Astrocyte (in vitro differentiated cells and primary cell): Measurements from ENCODE around the gene PCSK4. TPM values are rescaled to one million over a fixed set of nuclear protein-coding genes. Genes with fewer than 3 reads are reported as not detected.

Experiments used
- DNase-seq: peaks from one replicate; pipeline ENCODE4 v3.0.0-alpha.2; 2010; ENCODE audit warnings: low read depth
- FAIRE-seq: peaks from 2 replicates; lab custom pipeline; 2011; peaks lifted over from hg19 to GRCh38; lab: Jason Lieb, UNC
- H2AFZ ChIP-seq: 2 replicates; pipeline ENCODE4 v1.6.0; 2012; ENCODE audit warnings: low read depth, low read length, inconsistent platforms
- H3K27ac ChIP-seq: 2 replicates; pipeline ENCODE4 v1.5.1; 2011; ENCODE audit warnings: low read depth, low read length, inconsistent platforms
- H3K27me3 ChIP-seq: 2 replicates; pipeline ENCODE4 v1.6.0; 2011; ENCODE audit warnings: low read length, inconsistent platforms; ENCODE audit not compliant: insufficient read depth
- H3K36me3 ChIP-seq: 2 replicates; pipeline ENCODE4 v1.5.1; 2011; ENCODE audit warnings: low read length, inconsistent platforms; ENCODE audit not compliant: insufficient read depth
- H3K4me1 ChIP-seq: 2 replicates; pipeline ENCODE4 v1.5.1; 2011; ENCODE audit warnings: low read length, inconsistent platforms; ENCODE audit not compliant: insufficient read depth
- H3K4me2 ChIP-seq: 2 replicates; pipeline ENCODE4 v1.6.0; 2012; ENCODE audit warnings: low read length, inconsistent platforms
- H3K4me3 ChIP-seq: 2 replicates; pipeline ENCODE4 v1.5.1; 2011; ENCODE audit warnings: low read depth, mild to moderate bottlenecking, low read length, inconsistent platforms; ENCODE audit not compliant: insufficient read depth
- H3K79me2 ChIP-seq: 2 replicates; pipeline ENCODE4 v1.6.0; 2012; ENCODE audit warnings: mild to moderate bottlenecking, low read length, inconsistent platforms; ENCODE audit not compliant: insufficient read depth
- H3K9ac ChIP-seq: 2 replicates; pipeline ENCODE4 v1.6.0; 2012; ENCODE audit warnings: mild to moderate bottlenecking, low read length, inconsistent platforms
- H3K9me3 ChIP-seq: 2 replicates; pipeline ENCODE4 v1.5.1; 2012; ENCODE audit warnings: low read depth, mild to moderate bottlenecking, low read length, inconsistent platforms; ENCODE audit not compliant: insufficient read depth
- H4K20me1 ChIP-seq: 2 replicates; pipeline ENCODE4 v1.6.0; 2012; ENCODE audit warnings: low read length, inconsistent platforms; ENCODE audit not compliant: insufficient read depth
- H3K27ac Mint-ChIP-seq: one replicate; pipeline ENCODE4 v1.8.0; 2021; ENCODE audit warnings: mild to moderate bottlenecking, mixed read lengths; ENCODE audit not compliant: unreplicated experiment
- H3K27me3 Mint-ChIP-seq: one replicate; pipeline ENCODE4 v1.8.0; 2021; ENCODE audit warnings: low read depth, mixed read lengths; ENCODE audit not compliant: unreplicated experiment
- H3K36me3 Mint-ChIP-seq: one replicate; pipeline ENCODE4 v1.8.0; 2021; ENCODE audit warnings: low read depth, mixed read lengths; ENCODE audit not compliant: unreplicated experiment
- H3K4me1 Mint-ChIP-seq: one replicate; pipeline ENCODE4 v1.8.0; 2021; ENCODE audit warnings: low read depth, mixed read lengths; ENCODE audit not compliant: unreplicated experiment
- H3K4me3 Mint-ChIP-seq: one replicate; pipeline ENCODE4 v1.8.0; 2021; ENCODE audit warnings: mild to moderate bottlenecking, moderate library complexity, mixed read lengths; ENCODE audit not compliant: unreplicated experiment
- H3K9me3 Mint-ChIP-seq: one replicate; pipeline ENCODE4 v1.8.0; 2021; ENCODE audit warnings: mild to moderate bottlenecking, mixed read lengths; ENCODE audit not compliant: unreplicated experiment
- EZH2 ChIP-seq: IDR thresholded peaks from 2 replicates; pipeline ENCODE4 v1.6.1; 2012; ENCODE audit warnings: mild to moderate bottlenecking, low read length, inconsistent platforms; ENCODE audit not compliant: insufficient read depth
- total RNA-seq: library from RNA; stranded (reverse); gene quantifications from 2 replicates; pipeline ENCODE4 v1.2.1, GENCODE V29; 2021
- TF ChIP-seq, protein P1 (sequence below): IDR thresholded peaks from 2 replicates; pipeline ENCODE4 v1.5.1; 2011; ENCODE audit warnings: low read depth, mild to moderate bottlenecking, inconsistent platforms, low read length, moderate library complexity; ENCODE audit not compliant: insufficient read depth

PCSK4 gene
- total RNA-seq, 1 donor from 2014 or later: 2.7 TPM

- H3K27me3 ChIP-seq: no peaks in the 10 kb centered on the region
- no peak overlapping the region for H2AFZ ChIP-seq
- no peak overlapping the region for H3K4me3 Mint-ChIP-seq
- H3K4me2 ChIP-seq: no peak overlapping the region
- H3K27ac Mint-ChIP-seq: peak overlapping the region; percentile 26
- H3K9me3 Mint-ChIP-seq: no peaks in the 10 kb centered on the region
- H3K4me3 ChIP-seq: no peak overlapping the region
- H3K36me3 ChIP-seq: peaks cover 7% of the 10 kb centered on the region
- H3K27me3 Mint-ChIP-seq: no peaks in the 10 kb centered on the region
- peaks cover 36% of the 10 kb centered on the region for H3K79me2 ChIP-seq
- H3K36me3 Mint-ChIP-seq: peaks cover 9% of the 10 kb centered on the region
- H3K4me1 Mint-ChIP-seq: peaks cover 2% of the 10 kb centered on the region
- no peak for FAIRE-seq
- no peak for TF ChIP-seq EZH2
- TF ChIP-seq, protein P1, sequence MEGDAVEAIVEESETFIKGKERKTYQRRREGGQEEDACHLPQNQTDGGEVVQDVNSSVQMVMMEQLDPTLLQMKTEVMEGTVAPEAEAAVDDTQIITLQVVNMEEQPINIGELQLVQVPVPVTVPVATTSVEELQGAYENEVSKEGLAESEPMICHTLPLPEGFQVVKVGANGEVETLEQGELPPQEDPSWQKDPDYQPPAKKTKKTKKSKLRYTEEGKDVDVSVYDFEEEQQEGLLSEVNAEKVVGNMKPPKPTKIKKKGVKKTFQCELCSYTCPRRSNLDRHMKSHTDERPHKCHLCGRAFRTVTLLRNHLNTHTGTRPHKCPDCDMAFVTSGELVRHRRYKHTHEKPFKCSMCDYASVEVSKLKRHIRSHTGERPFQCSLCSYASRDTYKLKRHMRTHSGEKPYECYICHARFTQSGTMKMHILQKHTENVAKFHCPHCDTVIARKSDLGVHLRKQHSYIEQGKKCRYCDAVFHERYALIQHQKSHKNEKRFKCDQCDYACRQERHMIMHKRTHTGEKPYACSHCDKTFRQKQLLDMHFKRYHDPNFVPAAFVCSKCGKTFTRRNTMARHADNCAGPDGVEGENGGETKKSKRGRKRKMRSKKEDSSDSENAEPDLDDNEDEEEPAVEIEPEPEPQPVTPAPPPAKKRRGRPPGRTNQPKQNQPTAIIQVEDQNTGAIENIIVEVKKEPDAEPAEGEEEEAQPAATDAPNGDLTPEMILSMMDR: no peak
- peaks cover 55% of the 10 kb centered on the region for H4K20me1 ChIP-seq
- H3K27ac ChIP-seq: no peak overlapping the region
- DNase-seq: no peak
- no peak overlapping the region for H3K9ac ChIP-seq
- peaks cover 14% of the 10 kb centered on the region for H3K4me1 ChIP-seq
- no peaks in the 10 kb centered on the region for H3K9me3 ChIP-seq
Measured at GRCh38 chr19:1435378-1435989, 54.7 kb downstream of the PCSK4 start.

DNA sequence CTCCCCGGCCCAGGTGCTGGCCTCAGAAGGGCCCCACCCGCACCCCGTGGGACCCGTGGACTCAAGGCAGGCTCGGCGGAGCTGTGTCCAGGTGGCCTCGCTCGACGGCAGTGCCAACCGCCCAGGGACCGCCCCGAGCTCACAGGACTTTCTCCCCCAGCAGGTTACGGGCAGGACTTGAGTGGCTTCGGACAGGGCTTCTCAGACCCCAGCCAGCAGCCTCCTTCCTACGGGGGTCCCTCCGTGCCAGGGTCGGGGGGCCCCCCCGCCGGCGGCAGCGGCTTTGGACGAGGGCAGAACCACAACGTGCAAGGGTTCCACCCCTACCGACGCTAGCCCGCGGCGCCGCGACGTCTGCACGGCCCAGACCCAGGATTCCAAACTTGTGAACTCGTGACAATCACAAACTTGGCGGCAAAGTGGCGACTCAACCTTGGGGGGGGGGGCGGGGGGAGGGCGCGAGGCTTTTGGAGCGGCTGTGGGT, 55.5 kb downstream of the PCSK4 start:
- Mint-ChIP-seq H3K4me1 (no peaks in the 10 kb centered on the region), H3K27ac (no peak overlapping the region), H3K27me3 (no peaks in the 10 kb centered on the region), H3K9me3 (no peaks in the 10 kb centered on the region), H3K36me3 (peaks cover 5% of the 10 kb centered on the region), H3K4me3 (no peak overlapping the region)
- H4K20me1 ChIP-seq: peaks cover 46% of the 10 kb centered on the region
- no peak overlapping the region for H3K9ac ChIP-seq
- no peaks in the 10 kb centered on the region for H3K9me3 ChIP-seq
- FAIRE-seq: no peak
- H3K36me3 ChIP-seq: peaks cover 5% of the 10 kb centered on the region
- H3K27ac ChIP-seq: no peak overlapping the region
- H3K27me3 ChIP-seq: no peaks in the 10 kb centered on the region
- no peak for TF ChIP-seq EZH2
- peaks cover 34% of the 10 kb centered on the region for H3K79me2 ChIP-seq
- peaks cover 5% of the 10 kb centered on the region for H3K4me1 ChIP-seq
- H3K4me3 ChIP-seq: no peak overlapping the region
- DNase-seq: no peak
- no peak overlapping the region for H2AFZ ChIP-seq
- H3K4me2 ChIP-seq: no peak overlapping the region

- peaks cover 34% of the 10 kb centered on the region for H3K79me2 ChIP-seq
- no peak overlapping the region for H3K4me2 ChIP-seq
- peaks cover 40% of the 10 kb centered on the region for H4K20me1 ChIP-seq
- H3K4me1 Mint-ChIP-seq: no peaks in the 10 kb centered on the region
- no peak overlapping the region for H3K27ac Mint-ChIP-seq
- no peaks in the 10 kb centered on the region for H3K27me3 Mint-ChIP-seq
- no peaks in the 10 kb centered on the region for H3K9me3 ChIP-seq
- TF ChIP-seq, protein P1: no peak
- TF ChIP-seq EZH2: no peak
- H3K4me3 Mint-ChIP-seq: no peak overlapping the region
- FAIRE-seq (no peak), DNase-seq (no peak)
- no peak overlapping the region for H2AFZ ChIP-seq
- no peak overlapping the region for H3K27ac ChIP-seq
- H3K9me3 Mint-ChIP-seq: no peaks in the 10 kb centered on the region
- no peak overlapping the region for H3K4me3 ChIP-seq
- H3K36me3 ChIP-seq: peaks cover 5% of the 10 kb centered on the region
- peaks cover 2% of the 10 kb centered on the region for H3K4me1 ChIP-seq
- H3K36me3 Mint-ChIP-seq: peaks cover 3% of the 10 kb centered on the region
- H3K27me3 ChIP-seq: no peaks in the 10 kb centered on the region
- H3K9ac ChIP-seq: no peak overlapping the region
Measured at GRCh38 chr19:1434040-1434366, 56.1 kb downstream of the PCSK4 start.
